G401 (cell line): ENCODE measurements around the gene ANKRD11. TPM values are rescaled to one million over a fixed set of nuclear protein-coding genes. Genes with fewer than 3 reads are reported as not detected.
"Not testable (repeated sequence)": the region's sequence is repeated elsewhere in the genome, so short reads cannot be mapped to it uniquely, and the experiment has no call there.

Experiments used
- DNase-seq: peaks from one replicate; pipeline ENCODE4 v3.0.0-alpha.2; 2015; ENCODE audit warnings: low spot score
- in situ Hi-C: cut with HindIII; loops from 2 replicates; pipeline ENCODE4 v1.10.0; 2016; ENCODE audit warnings: low sequenced_read_pairs, mixed read lengths
- total RNA-seq: library from RNA; depleted of rRNA; stranded (reverse); fragments of >200 nt; shearing (Covaris generic); gene quantifications from 2 replicates; pipeline ENCODE4 v1.2.3, GENCODE V29; 2014

ANKRD11 gene
- total RNA-seq, 1 experiment from 2014 or later, result 55.3 TPM

DNA sequence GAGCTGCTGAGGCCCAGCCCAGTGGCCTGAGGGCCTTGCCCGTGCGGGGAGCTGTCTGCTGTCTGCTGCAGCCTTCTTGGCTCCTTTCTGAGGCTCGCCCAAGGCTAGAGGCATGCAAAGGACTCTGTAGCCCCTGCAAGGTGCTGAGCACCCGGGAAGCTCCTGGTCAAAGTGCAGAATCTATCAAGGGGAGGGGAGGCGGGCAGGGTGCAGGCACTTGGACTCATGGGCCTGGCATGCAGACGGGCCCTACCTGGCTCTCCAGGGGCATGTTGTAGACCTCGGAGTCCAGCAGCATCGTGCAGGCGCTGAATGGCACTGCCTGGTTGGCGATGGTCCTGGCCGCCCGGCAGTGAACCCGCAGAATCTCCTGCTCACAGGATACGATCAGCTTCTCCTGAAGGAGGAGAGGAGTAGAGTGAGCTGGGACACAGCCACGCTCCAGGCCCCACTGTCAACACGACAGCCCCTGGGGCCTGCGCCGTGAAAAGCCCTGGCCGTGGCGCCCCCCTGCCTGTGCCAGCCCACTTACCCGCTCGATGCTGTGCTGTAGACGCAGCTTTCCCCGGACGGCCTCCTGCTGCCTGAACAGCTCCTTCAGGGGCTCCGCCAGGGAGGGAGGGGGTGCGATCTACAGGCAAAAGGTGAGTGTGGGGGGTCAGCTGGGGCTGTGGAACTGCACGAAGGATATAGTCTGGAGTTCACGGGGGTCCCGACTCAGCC lies 215.6 kb downstream of the ANKRD11 start:
- in situ Hi-C loops, result no loop called here
- DNase-seq, result no peak

- no peak for DNase-seq
- in situ Hi-C loops, result no loop called here
Measured at GRCh38 chr16:89273741-89274472, 216.5 kb downstream of the ANKRD11 start.

DNA sequence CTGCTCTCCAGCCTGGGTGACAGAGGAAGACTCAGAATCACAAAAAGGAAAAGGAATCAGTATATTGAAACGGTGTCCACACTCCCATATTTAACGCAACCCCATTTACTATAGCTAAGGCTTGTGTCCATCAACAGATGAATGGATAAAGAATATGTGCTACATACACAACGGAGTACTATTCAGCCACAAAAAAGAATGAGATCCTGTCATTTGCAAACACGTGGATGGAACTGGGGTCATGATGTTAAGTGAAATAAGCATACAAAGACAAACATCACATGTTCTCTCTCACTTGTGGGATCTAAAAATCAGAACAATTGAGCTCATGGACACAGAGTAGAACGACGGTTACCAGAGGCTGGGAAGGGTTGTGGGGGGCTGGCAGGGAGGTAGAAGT lies 217.7 kb downstream of the ANKRD11 start:
- DNase-seq, result no peak
- in situ Hi-C loops, result no loop called here

GRCh38 chr16:89270666-89271345 lies 219.6 kb downstream of the ANKRD11 start:
- DNase-seq, result no peak

GRCh38 chr16:89269805-89270665 lies 220.3 kb downstream of the ANKRD11 start:
- no peak for DNase-seq
- in situ Hi-C loops, result no loop called here

More at GRCh38 chr16:89270666-89271345, 219.6 kb downstream of the ANKRD11 start:
- in situ Hi-C loops, result no loop called here

GRCh38 chr16:89268987-89269735 lies 221.2 kb downstream of the ANKRD11 start:
- DNase-seq, result no peak
- in situ Hi-C loops, result no loop called here

DNA sequence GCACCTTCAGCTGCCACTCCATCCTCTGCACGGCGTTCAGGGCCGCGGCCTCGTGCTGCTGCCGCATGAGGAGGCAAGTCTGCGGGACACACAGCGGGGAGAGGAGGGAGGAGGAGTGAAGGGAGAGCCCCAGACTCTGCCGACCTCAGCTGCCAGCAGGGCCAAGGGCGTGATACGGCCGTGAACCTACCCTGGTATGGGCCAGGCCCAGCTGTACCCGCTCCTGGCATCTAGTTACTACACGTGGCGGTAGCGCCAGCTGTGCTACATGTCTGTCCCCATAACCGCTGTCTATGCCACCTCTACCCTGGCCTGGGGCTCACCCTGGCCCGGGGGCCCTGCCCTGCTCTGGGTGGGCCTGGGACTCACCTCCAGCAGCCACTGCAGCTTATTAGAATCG lies 221.8 kb downstream of the ANKRD11 start:
- in situ Hi-C loops, result no loop called here
- DNase-seq, result no peak

GRCh38 chr16:89267746-89268145 lies 222.6 kb downstream of the ANKRD11 start:
- in situ Hi-C loops, DNase-seq: not testable (repeated sequence)

GRCh38 chr16:89266521-89267134 lies 223.7 kb downstream of the ANKRD11 start:
- in situ Hi-C loops, result no loop called here
- no peak for DNase-seq

DNA sequence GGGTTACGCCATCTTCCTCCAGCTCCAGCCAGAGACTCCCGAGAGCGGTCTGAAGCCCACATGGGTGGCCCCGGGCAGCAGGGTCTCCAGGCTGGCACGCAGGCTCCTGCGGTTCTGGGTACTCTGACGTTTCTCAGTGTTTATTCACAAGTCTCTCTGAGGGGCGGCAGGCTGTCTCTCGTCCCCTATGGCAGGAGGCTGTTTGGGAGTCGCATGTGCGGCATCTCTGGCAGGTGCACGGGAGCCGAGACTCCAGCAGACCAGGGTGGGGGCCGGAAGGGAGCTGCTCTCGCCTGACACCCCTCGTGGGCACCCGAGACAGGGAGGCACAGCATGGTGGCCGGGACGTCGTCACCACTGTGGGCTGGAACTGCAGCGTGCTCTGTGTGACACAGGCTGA lies 224.7 kb downstream of the ANKRD11 start:
- in situ Hi-C loops, result no loop called here
- no peak for DNase-seq

- DNase-seq, result no peak
- in situ Hi-C loops, result no loop called here
Measured at GRCh38 chr16:89264800-89265550, 225.4 kb downstream of the ANKRD11 start.

DNA sequence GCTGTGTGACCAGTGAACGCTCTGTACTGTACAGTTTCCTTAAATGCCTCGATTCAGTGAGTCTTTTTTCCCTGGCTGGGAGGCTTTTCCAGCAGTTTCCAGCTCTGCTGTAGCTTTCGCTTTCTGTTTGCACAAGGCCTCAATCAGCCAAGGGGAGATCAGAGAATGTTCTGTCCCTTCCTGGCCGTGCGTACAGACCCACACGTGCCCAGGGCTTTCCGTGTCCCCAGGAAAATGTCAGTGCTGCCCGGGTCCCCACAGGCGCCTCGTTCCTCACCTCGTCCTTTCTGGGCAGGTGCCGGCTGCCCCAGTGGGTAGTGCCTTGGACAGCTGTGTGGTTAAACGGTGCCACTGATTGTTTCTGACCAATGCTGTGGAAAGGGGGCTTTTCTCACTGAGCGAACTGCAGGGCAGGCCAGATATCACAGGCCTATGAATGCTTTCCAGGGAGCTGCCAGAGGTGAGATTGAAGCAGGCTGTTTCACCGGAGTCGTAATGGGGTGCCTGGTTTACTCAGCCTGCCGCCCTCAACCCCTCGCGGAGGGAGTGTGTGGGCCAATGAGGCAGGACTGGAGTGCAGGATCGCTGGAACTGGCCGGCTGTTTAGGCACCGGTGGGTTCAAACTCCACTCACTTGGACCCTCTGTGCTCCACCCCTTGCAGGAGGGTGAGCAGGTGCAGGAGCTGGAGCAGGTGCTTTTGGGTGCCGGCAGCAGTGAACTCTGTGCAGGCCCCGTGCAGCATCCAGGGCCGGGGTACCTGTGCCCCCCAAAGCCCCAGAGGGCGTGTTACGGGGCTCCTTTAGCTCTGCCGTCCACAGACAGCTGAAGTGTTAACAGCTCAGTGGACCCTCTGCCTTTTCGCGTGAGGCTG lies 228.4 kb downstream of the ANKRD11 start:
- in situ Hi-C loops, result no loop called here

GRCh38 chr16:89259901-89260300 lies 230.5 kb downstream of the ANKRD11 start:
- in situ Hi-C loops, DNase-seq: not testable (repeated sequence)

More for the DNA sequence above, 228.4 kb downstream of the ANKRD11 start:
- no peak for DNase-seq

GRCh38 chr16:89257757-89258465 lies 232.4 kb downstream of the ANKRD11 start:
- DNase-seq, result peak; percentile 43
- in situ Hi-C loops, result no loop called here

DNA sequence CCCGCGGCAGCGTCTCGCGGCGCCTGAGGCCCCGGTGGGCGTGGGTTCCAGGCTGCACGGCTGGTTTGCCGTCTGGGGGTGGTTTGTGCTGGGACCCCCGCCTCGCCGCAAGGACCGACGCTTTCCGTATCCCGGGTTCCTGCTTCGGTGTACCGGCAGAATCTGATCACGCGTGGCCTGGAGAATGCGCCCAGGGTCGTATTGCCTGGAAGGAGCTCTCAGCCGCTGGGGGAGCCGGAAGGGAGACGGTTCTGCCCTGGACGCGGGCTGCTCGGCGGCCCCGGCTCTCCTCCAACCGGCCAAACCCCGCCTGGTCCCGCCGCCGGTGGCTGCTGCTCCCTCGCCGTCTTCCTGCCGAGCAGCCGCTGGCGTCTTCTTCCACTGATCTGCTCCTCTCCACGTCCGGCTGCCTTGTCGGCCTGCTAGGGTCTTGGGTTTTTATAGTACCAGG lies 233.1 kb downstream of the ANKRD11 start:
- no peak for DNase-seq
- in situ Hi-C loops, result no loop called here
